Epidermal melanocyte (primary cell): ENCODE measurements around the gene NPAS3.
A peak's percentile ranks its signal among the peaks of the same experiment; 100 is the strongest.

Experiments used
- DNase-seq: peaks from one replicate; pipeline ENCODE4 v3.0.0; 2011; ENCODE audit warnings: low spot score; ENCODE audit not compliant: insufficient read length

Gene NPAS3

DNA sequence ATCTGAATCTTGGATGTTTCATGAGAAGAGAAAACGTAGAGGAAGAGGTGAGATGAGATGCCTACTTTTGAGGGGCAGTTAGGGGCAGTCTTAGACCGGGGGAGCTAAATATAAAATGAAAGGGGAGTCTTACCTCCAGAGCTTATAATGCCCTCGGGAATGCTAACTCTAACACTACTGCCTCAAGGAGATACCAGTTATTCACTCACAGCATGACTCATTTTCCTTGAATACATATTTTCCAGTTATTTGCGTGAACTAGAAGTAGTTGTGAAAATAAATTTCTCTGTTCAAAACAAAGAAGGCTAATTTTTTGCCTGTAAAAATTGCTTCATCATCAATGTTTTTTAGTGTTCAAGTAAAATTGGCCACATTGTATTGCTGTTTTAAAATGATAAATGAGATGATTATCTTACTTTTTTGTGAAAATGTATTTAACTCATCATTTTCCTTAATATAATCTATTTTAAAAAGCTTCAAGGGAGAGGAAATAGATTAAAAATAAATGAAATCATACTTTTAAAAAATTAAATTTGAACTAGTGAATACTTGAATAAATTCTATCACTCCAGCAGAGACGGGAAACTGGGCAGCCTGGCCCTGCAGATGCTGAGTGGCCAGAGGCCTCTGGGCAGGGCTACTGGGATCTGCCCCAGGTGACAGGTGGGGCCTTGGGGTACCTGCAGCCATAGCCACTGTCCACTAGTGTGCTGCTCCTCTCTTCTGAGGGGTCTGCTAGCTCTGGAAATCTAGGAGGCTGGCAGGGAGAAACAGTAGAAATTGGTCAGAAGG lies 672.9 kb downstream of the NPAS3 start:
- no peak for DNase-seq

DNA sequence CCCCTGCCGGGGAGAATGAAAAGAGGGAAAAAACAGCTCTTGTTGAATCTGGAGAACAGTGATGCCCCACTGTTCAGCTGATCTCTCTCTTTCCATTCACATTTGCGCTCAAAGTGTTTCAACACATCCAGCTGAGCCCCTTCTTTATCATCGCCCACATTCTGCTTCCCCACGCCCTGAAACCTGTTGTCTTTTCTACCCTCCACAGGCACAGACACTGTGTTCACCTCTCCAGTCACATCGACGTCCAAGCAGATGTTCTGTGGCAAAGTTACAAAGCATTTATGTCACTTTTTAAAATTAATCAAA lies 673.5 kb downstream of the NPAS3 start:
- no peak for DNase-seq

DNA sequence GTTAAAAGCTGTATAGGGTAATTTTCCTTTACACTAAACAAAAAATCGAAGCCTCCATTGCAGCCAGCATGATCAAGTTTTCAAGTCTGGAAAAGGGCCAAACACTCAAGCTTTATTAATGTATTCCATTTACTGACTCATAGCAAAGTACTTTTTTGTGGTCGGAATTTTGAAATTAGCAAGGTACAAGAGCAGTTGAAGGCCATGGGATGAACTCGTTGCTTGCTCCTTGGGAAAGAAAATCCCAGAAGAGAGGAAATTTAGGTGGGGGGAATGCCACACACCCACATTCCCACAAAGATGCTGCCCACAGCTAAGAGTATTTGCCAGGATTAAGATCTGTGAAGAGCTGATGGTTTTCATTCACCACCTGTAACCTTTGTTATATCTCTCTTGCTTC lies 678.5 kb downstream of the NPAS3 start:
- DNase-seq: no peak

DNA sequence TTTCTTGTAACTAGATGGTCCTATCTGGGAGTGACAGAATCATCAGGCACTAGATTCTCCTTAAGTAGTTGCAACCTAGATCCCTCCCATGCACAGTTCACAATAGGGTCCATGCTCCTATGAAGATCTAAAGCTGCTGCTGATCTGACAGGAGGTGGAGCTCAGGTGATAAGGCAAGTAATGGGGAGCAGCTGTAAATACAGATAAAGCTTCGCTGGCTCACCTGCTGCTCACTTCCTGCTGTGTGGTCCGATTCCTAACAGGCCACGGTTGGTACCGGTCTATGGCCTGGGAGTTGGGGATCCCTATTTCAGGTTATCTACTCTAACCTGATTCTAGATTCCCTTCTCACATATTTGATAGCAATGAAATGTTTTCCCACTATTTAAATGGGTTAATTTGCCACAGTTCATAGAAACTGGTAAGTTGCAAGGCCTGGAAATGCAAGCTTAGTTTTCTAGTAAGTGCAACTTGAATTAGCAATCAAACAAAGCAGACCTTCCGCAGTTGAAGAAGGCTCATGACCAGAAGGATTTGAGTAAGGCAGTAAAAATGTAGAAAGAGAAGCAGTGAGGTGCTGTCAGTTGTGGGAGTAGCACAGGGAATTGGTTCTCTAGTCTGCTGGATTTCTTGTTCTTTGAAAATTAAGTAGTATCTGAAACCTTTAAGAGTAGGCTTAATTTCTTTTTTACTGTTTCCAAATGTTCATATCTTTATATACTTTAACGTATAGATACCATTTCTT lies 679.9 kb downstream of the NPAS3 start:
- DNase-seq: no peak

DNA sequence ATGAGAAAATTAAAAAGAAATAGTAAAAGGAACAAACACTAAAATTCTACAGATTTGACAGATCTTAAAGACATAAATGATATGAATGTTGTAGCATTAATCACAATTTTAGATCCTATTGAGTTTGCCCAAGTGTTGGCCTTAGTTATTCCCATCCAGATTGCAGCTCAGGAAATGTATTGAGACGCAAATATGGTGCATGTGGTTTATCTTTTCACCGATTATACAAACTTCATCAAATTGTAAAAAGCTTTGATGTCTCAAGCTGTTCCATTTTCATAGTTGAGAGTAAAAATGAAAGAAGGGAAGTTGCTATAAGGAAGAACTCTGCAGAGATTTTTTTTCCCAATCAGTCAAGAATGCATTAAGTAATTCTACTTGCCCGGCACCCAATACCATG lies 683.8 kb downstream of the NPAS3 start:
- no peak for DNase-seq

DNA sequence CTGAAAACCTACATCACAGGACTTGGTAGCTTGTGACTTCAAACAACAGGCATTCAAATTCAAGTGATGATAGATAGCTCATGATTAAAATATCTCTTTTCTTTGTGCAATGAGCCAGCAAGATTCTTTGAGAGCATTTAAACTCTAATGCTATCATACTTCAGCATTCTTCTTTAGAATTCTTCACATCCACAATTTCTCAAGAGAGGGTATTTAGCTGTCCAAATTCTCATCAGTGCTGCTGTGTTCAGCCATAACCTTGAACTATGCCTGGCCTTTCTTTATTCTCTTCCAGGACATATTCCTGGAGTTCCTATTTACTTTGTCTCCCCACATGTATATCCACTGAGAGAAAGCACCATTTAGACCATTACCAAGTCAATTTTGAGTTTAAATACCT lies 691.1 kb downstream of the NPAS3 start:
- no peak for DNase-seq

DNA sequence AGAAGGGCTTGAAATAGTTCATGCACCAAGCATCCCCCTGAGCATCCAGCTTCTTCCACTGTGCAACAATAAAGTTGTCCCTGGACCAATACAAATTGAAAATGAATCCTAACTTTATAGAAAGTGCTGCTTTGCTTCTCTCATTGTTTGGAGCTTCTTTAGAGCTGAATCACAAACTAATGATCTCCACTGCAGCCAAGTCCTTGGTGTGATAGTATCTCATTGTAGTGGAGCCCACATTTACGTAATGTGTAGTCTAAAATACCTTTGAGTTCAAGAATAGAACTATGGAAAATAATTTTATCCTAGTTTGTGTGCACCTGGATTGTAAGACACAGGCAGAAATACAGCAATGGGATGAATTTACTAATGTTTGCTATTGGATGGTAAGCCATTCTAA lies 692.3 kb downstream of the NPAS3 start:
- DNase-seq: no peak

DNA sequence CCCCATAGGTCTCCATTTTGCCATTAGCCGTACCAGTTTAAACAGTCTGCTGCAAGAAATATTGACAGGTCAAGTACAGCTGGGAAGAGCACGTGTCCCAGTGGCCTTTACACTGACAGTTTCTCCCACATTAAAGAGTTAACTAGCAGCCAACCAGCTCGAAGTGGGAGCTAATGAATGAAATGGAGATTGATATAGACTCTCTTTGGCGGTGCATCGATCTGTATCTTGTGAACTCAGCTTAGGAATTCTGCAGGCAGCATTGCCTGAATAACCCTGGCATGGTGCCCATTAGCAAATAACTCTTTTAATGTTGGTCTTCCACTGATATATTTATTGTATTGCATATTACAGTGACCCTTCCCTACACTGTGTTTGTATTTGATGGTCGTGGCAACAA lies 692.8 kb downstream of the NPAS3 start:
- no peak for DNase-seq

DNA sequence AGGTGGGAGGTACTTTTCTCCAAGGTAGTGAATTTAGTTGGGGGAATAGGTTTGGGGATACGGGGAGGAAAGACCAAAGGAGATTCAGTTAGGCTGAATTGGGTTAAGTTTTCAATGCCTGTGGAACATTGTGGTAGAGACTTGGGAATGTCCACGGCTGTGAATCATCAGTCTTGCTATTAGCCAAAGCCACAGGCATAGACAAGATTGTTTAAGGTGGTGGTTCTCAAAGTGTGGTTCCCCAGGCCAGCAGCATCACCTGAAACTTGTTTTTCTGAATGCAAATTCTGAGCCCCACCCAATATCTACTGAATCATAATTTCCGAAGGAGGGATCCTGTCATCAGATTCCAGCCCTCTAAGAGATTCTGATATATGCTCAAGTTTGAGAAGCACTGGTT lies 696.0 kb downstream of the NPAS3 start:
- no peak for DNase-seq

DNA sequence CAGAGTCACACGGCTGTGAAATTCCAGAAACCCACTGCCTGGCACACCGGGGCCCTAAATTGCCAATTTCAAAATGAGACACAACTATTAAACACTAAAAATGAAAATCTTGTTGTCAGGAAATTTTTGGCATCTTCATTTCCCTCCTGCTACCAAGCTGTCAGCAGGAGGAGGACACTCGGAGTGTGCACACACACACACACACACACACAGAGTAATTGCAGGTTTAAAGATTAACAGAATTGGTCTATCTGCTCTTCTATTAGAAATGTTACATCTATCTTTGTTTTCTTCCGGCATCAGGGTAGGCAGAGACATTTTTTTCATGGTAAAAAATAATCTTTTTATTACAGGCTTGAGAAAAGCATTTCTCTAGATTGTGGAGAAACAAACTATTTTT lies 698.0 kb downstream of the NPAS3 start:
- no peak for DNase-seq

DNA sequence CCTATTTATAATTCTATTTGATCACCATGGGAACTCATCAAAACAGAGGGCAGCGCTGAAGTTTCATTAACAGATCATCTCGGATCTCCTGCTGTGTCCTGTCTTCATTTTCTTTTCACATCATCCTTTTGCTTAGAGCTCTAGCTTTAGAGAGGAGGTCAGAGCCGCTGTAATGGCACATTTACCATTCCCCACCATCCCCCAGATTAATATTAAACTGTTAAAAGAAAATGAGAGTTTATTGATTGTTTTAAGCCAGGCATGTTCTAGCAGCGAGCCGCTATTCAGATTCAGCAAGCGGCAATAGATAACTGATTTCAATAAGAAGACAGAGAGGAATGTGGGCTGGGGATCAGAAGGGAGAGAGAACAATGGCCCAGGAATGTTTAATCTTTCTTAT lies 703.4 kb downstream of the NPAS3 start:
- DNase-seq: no peak

DNA sequence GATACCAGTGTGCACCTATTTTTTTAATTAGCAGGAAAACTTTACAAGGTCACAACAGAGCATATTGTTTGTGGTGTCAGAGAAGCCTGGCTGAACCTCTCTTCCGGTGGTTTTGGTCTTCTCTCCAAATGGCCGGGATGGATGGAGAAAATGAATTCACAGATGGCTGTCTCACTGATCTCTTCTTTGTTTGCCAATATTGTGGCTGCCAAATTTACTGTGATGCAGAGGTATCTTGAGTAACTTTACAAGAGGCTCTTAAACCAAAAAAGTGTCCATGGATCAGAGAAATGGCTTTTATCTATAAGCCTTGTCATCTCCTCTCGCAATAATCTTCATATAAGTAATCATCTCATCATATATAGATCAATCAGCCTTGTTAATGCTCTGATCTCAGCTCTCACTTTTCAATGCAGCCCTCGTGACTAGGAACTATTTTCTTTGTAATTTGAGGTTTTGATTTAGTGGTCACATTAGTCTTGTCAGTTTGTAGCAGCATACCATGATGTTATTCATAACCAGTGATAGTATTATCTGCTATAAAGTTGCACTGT lies 704.1 kb downstream of the NPAS3 start:
- DNase-seq: no peak

DNA sequence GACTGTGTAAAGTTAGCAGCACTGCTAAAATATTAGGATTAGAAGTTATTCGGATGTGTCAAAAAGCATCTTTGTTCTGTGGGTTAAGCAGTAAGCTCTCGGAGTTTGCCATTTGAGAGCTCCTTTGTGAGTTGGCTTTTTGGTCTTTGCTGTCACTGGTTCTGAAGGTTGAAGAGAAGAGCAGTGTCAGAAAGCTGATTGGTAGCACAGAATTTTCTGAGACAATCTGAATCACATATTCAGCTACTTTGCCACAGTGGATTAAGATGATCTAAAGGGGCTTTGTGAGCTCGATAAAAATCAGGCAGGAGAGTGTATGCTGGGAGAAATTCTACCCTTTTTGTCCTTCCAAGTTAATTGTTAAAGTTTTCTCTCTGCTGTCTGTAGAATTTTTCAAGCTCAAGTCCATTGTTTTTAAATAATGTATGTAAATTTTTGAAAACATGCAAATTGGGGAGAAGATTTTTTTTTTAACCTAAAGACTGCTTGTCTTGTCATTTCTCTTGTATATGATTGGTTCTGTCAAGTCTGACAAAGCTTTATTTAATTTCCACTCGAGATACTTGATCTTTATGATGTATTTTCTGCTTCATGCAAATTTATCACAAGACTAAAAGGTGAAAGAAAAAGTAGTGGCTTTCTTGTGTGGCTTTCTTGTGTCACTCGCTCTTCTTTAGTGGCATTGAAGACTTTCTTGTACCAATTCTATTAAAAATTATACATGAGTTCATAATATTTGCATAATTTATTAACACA lies 704.9 kb downstream of the NPAS3 start:
- no peak for DNase-seq

DNA sequence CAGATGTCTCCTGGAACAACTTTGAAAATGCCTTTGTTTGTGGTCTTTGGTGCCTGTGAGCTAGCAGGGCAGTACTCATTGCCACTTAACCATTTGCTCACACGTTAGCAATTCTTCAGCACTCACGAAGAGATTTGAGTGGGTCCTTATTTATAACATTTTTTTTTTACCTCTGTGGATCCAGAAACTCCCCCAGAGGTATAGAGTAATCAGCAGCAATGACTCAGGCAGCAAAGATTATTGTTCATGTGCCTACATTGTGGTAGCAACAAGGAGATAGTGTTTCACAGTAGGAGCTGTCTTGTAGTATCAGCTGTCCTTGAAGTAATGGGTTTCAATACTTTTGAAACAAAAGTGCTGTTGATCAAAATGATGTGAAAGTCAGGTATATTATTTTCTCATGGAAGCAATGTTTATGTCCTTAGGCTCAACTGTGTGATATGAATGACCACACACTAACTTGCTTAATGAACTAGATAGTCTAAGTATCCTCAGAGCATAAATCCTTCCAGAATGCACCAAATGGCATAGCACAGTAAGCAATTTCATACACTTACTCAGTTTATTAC lies 708.1 kb downstream of the NPAS3 start:
- no peak for DNase-seq

DNA sequence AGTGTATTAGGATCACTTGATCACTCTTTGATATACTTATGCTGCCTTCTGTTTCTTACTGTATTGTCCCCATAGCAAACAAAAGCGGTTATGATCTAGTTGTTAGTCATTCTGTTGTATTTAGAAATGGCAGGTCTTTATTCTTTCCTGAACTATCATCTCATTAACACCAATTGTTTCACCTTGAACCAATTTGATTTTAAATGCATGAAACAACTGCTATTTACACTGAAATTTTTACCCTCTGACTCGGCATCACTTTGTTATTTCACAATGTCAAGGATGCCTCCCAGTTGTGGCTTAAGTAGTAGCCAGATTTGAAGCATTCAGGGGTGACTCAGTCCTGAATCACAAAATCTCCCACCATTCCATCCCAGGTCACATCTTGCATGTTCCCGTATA lies 708.7 kb downstream of the NPAS3 start:
- DNase-seq: peak; percentile 17

DNA sequence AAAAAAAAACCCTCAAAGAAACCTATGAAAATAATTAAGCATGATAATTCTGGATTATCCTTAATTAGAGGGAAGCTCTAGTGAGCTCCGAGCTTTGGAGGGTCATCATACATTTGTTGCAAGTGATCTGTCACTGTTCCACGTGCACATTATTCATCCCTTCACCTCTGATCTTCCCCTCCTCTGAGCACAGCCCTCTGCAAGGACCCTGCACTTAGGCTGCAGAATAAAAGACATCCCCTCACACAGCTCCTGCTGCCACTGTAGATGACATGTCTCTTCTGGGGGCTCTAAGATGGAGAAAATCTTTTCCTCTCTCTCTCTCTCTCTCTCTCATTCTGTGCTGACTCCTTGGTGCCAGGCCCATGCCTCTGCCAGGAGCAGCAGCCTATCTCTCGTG lies 711.8 kb downstream of the NPAS3 start:
- no peak for DNase-seq

DNA sequence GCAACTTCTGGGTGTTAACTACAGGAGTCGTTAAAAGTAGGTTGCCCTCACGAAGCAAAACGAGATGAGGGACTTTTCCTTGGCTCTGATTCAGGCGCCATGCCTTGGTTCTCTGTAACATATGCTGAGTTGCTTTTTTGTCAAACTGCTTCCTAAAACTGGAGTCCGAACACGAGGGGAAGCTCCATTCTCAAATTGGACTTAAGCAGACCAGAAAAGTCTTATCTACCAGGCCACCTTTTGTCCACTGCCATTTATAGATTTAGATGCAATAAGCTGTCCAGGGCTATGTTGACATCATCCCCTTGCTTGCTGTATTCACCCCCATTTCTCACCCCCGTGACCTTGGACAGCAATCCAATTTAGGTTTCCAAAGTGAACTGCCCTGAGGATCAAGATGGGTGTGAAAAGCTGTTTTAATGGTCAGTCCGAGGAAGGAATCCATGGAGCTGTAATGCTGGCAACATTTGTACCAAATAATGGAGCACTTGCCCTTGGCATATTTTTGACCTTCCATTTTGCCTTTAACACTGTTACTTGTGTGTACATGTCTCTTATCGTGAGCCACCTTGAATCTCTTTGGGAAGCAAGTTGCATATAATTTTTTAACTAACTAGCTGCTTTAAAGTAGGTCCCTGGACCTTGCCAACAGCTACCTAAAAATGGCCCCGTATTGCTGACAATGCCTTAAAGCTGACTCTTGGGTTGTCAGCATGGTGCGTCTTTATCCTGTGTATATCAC lies 714.1 kb downstream of the NPAS3 start:
- DNase-seq: no peak

DNA sequence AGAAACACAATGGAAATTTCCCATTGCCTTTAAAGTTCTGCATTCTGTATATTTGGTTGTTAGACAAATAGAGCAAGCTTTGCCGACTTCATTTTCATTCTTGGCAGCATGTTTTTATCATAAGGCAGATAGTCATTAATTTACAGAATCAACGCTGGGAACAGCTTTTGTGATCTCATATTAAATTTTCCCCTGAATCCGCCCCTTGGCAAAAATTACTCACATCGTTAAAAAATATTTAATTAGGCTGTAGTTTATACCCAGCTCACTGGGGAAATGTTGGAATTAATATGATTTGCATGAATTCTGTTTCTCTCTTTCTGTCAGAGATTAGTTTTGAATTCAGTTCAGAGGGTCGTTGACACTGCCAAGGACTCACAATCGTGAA lies 714.6 kb downstream of the NPAS3 start:
- DNase-seq: no peak

DNA sequence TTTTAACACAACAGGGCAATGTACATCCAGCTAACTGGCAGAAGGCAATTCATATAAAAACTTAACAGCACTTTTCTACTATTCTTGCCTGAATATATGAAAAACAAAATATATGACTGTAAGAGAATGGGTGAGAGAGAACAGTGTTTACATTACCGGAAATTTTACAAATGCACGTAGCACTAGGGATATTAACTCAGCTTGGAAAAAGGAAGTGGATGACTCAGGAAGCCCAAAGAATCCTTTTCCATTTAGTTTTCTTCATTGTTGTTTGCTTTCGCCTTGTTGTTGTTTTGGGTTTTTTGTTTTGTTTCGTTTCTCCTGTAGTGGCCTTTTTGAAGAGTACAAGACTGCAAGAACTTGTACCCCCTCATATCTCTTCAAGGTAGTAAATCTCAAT lies 716.7 kb downstream of the NPAS3 start:
- DNase-seq: no peak

DNA sequence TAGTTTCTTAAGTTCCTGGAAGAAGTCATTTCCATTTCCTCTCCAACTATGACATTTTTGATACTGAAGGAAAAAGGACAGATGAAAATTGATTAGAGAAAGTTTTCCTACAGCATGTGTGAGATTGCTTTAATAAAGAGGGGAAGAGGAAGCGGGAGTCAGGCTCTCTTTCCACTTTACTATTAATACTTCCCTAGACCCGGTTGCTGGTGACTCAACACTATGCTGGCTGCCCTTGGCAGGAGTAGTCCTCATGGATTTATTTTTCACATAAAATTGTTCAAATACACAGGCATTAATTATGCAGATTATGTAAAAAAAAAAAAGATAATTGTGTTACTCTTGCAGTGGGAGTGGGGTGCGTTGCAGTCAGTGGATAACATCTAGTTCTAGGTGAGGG lies 718.8 kb downstream of the NPAS3 start:
- DNase-seq: no peak

DNA sequence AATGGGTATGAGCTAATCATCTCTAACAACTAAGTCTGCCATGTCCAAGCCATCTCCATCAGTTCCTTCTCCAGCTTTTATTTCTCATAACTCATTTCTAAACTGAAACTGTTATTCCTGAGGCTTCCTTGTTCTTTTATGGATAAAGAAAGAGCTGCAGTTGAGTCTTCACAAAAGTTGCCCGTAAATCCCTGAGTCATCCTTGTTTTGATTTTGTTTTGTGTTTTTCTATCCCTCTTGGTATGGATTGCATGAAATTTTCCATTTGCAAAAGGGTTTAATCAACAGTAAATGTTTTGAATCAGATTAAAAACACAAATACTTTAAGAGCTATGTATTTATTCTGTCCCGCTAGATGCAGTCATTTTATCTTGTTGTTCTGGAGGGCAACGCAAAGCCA lies 721.6 kb downstream of the NPAS3 start:
- DNase-seq: no peak
